NCI-H774 (cell line): ENCODE data around the gene SIN3A.
"Not testable (repeated sequence)": the region's sequence is repeated elsewhere in the genome, so short reads cannot be mapped to it uniquely, and the experiment has no call there.

ENCODE experiments used
- DNase-seq: peaks from one replicate; lab custom pipeline; 2025; lab: John Stamatoyannopoulos, UW

Gene SIN3A

DNA sequence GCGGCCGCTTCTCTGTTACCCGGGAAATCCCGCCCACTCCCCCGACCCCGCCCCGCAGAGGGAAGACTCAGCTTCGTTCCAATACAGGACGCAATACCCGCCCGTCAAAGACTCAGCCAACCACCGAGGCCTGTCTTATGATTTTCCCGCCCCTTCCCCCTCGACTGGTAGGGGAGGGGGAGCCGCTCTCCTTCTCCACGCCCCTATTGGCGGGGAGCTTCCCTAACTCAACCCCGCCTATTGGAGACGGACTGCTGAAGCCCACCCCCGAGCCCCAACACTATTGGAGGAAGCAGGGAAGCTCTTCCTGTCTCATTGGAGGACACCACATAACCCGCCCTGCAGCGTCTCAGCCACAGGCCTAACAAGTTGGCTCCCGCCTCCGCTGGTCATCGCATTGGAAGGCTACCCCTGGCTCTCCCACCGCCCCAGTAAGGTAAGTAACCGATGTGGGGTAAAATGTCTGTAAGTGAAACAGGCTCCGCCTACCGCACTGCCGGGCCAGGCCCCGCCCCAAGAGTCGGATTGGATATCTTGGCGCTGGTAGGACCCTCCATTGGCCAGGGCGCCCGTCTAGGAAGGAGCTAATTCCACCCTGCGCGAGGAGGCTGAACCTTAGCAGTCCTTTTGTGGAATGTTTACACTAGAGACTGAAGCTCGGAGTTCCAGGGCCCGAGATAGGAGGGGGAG is at the start of gene SIN3A:
Gene SIN3A, minus strand, starts transcription at position 17 of the 690 bp plus-strand sequence. CDS start 21,315 bp downstream, outside the sequence.
- DNase-seq = peak; percentile 99

DNA sequence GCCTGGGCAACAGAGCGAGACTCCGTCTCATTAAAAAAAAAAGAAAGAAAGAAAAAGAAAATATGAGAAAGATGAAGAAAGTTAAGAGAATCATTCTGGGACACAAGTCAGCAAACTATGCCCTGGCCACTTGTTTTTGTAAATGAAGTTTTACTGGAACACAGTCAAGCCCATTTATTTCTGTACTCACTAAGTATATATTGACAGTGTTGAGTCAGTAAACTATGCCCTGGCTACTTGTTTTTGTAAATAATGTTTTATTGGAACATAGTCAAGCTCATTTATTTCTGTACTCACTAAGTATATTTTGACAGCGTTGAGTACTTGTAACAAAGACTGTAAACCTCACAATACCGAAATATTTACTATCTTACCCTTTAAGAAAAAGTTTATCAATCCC is 42.2 kb upstream of the SIN3A start:
- DNase-seq = peak; percentile 29

DNA sequence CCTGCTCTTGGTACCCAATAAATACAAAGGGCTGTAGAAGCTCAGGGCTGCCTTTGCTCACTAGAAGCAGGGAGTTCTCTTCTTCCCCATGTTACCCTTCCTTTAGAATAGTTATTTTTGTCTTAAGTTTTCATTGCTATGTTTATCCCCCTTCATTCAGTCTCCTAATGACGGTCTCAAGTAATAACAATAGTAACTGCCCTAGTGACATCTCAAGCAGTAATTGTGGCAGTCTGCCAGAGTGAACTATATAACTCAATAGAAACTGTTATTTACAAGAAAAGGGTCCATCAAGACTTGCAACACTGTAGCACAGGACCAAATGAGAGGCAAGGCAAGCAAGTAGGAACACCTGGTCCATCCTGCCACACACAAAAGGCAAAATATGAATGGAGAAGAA is 32.5 kb upstream of the SIN3A start:
- DNase-seq = no peak

DNA sequence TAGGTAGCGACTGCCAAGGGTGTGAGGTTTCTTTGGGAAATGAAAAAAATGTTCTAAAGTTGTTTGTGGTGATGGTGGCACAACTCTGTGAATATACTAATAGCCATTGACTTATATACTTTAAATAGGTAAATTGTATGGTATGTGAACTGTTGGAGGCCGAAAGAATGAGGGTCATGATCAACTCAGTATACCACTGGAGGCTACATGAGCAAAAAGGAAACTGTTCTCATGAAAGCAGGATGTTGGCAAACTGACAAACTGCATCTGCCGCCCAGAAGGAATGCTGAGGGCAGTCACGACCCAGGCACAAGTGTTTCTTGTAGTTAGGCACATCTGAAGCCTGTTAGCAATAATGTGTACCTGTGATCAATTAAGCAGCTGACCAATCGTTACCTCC is 32.1 kb upstream of the SIN3A start:
- DNase-seq = not testable (repeated sequence)

DNA sequence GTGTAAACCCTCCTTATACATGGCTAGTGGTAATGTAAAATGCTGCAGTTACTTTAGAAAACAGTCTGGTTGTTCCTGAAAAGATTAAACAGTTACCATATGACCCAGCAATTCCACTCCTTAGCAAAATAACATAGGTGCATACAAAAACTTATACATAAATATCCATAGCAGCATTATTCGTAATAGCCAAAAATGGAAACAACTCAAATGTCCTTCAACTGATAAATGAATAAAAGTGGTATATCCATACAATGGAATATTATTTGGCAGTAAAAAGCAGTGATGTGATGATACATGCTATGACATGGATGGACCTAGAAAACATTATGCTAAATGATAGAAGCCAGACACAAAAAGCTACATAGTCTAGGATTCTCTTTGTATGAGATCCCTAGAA is 31.6 kb upstream of the SIN3A start:
- no peak for DNase-seq

GRCh38 chr15:75480463-75480862 is 29.0 kb upstream of the SIN3A start:
- DNase-seq = not testable (repeated sequence)

DNA sequence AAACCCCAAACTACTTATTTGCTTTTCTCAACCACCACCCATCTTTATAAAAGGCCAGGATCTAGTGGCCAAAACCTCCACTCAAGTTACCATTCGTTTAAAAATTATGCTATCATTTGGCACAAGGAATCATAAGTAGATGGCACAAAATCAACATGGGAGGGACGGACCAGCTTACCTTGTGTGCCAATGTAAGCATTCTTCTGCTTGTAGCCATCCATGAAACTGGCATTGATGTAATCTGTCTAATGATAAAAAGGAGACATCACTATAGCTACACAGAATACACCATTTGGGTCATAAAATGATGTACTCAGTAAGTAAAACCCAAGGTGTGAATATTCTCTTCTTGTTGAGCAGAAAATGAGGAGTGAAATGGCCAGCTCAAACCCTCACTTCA is 28.2 kb upstream of the SIN3A start:
- no peak for DNase-seq

DNA sequence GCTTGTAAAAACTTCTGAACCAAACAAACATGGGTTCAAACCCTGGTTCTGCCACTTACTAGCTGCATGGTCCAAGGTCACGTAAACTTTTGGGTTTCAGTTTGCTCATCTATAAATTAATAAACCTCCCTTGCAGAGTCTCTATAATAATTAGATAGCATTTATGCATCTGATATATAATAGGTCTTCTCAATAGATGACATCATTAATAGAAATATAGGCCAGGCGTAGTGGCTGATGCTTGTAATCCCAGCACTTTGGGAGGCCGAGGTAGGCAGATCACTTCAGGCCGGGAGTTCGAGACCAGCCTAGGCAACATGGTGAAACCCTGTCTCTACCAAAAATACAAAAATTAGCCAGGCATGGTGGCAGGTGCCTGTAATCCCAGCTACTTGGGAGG is 25.6 kb upstream of the SIN3A start:
- not testable (repeated sequence) for DNase-seq

- DNase-seq = no peak
Observed at GRCh38 chr15:75468913-75469598, 17.6 kb upstream of the SIN3A start.

GRCh38 chr15:75460646-75461045 is 9.2 kb upstream of the SIN3A start:
- no peak for DNase-seq

DNA sequence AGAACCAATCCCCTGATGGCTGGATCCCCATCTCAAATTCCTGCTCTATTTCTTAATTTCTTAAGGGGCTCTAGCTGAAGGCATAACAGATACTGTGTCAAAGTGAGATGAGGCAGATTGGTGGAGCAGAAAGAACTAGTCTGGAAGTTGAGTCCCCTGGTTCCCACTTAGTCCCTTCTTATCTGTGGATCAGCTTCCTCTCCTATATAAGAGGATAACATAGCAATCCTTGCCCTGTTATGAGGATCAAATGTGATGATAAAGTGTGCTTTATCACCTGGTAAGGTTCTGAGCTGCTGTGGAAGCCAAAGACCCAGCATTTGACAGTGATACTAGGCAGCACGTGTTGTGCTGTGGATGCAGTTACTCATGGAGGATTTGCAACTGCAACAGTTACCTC is 8.1 kb upstream of the SIN3A start:
- DNase-seq = no peak

- no peak for DNase-seq
Observed at GRCh38 chr15:75456710-75457109, 5.2 kb upstream of the SIN3A start.

GRCh38 chr15:75455982-75456531 is 4.6 kb upstream of the SIN3A start:
- DNase-seq = peak; percentile 47

DNA sequence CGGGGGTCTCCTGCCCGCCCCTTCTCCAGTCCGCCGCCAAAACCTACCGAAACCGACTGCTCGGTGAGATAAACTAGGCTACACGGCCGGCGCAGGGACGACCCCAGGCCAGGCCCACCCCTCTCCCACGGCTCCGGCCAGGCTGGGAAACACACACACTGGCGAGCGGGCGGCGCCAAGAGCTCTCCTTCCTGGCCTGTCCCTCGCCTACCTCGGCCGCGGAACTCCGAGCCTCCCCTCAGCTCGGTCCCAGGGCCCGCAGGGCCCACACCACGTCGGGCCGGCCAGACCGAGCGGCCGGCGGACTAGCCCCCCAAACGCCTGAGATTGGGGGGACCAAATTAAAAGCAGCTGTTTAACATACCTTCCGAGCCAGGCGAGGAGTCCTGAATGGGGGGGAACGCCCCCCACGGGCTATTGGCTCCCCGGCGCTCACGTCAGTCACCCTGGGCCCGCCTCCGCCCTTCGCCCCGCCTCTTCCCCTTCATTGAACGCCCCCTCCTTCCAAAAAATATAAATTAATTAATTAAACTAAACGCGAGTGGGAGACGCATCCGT is 4.0 kb upstream of the SIN3A start:
- DNase-seq = peak; percentile 58

DNA sequence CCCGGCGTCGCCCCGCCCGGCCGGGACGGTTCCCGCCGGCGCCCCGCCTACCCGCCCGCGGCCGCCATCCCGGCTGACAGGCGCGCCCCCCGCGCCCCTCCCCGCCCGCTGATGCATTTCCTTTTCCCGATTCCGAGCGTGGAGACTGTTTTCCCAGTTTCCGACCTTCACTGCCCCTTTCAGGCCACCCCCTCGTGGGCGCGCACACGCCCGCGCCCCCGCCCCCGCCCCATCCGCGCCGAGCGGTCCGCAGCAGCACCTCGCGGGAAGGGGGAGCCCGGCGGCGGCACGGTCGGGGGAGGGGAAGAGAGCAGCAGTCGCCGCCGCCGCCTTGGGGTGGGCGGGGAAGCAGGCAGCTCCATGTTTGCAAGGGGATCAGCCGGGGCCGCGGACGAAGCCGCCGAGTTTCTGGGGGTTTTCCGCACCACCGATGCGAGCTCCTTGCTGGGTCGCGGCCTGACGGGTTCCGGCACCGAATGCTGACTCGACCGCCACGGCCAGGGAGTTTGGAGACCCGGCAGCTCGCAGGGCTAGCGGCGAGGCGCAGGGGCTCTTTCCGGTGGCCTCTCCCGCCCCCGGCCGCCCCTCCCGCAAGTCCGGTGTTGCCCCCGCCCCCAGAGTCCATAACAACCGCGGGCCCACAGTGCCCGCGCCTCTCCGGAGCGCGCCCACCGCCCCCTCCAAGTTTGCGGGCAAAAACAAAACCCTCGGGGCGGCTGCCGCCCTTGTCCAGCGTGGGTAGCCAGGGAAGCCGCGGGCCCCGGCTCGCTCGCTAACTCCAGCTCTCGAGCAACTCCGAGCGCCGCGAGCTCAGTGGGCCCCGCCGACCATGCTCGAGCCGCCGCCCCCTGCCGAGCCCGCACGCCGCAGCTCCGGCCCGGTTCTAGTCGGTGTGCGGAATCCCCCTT is 3.2 kb upstream of the SIN3A start:
- peak; percentile 58 for DNase-seq

GRCh38 chr15:75453703-75454470 is 2.4 kb upstream of the SIN3A start:
- peak; percentile 99 for DNase-seq

DNA sequence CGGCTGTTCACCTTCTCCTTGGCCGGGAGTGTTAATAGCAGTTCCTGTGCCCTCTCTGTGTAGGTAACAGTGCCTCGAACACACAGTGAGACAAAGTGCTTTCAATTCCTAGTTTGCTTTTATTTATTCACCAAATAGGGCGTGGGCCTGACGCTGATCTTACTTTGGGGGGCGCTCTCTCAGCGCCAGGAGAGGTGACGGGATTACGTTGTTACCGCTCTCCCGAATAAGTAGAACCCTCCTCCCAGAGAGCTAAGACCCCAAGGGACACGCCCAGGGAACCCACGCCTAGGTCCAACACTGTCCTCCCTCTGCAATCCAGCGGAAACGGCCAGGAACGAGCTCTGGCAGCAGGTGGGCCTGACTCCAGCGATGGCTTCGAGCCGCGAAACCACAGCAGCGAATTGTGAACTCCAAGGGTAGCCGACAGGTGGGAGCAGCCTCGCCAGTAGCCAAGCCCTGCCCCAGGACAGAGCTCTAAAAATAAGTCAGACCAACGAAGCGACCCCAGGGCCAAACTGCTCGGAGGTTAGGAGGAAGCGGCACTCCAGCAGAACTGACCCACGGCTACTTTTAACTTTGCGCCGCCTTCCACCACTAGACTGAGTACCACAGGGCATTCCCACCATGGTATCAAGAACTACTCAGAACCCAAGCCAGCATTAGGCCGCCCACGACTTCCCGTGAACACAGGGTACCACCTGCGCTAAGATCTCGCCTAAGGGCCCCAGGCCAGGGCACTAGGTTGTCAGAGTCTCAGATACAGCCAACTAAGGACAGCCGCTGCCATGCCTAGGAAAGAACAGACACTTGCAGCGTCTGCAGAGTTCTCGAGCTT is 1.6 kb upstream of the SIN3A start:
- peak; percentile 45 for DNase-seq

GRCh38 chr15:75452364-75452864 is 924 bp upstream of the SIN3A start:
- DNase-seq = peak; percentile 49

DNA sequence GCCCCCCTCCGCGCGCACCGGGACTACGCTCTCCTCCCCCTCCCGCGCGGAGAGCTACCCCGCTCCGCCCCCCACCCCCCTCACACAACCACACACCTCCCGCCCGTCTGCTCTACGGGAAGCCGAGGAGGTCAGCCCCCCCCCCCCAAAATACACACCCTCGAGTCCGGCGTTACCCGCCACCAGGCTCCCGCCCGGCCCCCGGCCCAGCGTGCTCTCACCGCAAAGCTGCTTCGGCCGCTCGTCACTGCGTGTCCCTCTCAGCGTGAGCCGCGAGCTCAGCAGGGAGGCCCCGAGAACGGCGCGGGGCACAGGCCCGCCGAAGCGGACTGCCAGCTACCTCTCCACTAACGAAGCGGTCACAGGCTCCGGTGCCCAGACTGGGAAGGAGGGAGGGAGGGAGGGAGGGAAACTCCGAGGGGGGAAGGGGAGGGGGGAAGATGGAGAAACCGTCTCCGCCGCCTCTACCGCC is 252 bp downstream of the SIN3A start:
- no peak for DNase-seq
